Measurements from ENCODE around the gene FHIP1B. TPM values are rescaled to one million over a fixed set of nuclear protein-coding genes. Genes with fewer than 3 reads are reported as not detected.

Gene FHIP1B
- total RNA-seq, 1 donor from 2014 or later = 36.8 TPM

GRCh38 chr11:6206456-6207180 is 27.8 kb downstream of the FHIP1B start:
- intact Hi-C loops (cut with DNase I) = no loop called here
- DNase-seq (ENCODE audit: low spot score) (no peak), ATAC-seq (no peak)

GRCh38 chr11:6205366-6205765 is 29.1 kb downstream of the FHIP1B start, which contains the start of gene C11orf42:
TSS of gene C11orf42 (plus strand) at chr11:6205557. CDS start at chr11:6205616, 59 bp downstream.
- intact Hi-C loops (cut with DNase I) = no loop called here
- DNase-seq (ENCODE audit: low spot score) (no peak), ATAC-seq (no peak)

- intact Hi-C loops (cut with DNase I) = no loop called here
- ATAC-seq (no peak), DNase-seq (ENCODE audit: low spot score) (no peak)
These were observed 29.7 kb downstream of the FHIP1B start for GRCh38 chr11:6204706-6205105.

- ATAC-seq (no peak), DNase-seq (ENCODE audit: low spot score) (no peak)
- intact Hi-C loops (cut with DNase I) = no loop called here
These were observed 31.1 kb downstream of the FHIP1B start for GRCh38 chr11:6203327-6203726.

- intact Hi-C loops (cut with DNase I) = no loop called here
- ATAC-seq (no peak), DNase-seq (ENCODE audit: low spot score) (no peak)
These were observed 32.4 kb downstream of the FHIP1B start for GRCh38 chr11:6202041-6202440.

GRCh38 chr11:6201481-6201880 is 33.0 kb downstream of the FHIP1B start:
- intact Hi-C loops (cut with DNase I) = no loop called here
- DNase-seq (ENCODE audit: low spot score) (no peak), ATAC-seq (no peak)

- ATAC-seq = peak; percentile 68
These were observed 33.5 kb downstream of the FHIP1B start for GRCh38 chr11:6200975-6201374.

GRCh38 chr11:6199174-6199810 is 35.1 kb downstream of the FHIP1B start, which contains the start of gene OR52W1:
TSS of gene OR52W1 (plus strand) at chr11:6199224. CDS start at chr11:6199224, 0 bp downstream.
- ATAC-seq (no peak), DNase-seq (ENCODE audit: low spot score) (no peak)
- intact Hi-C loops (cut with DNase I) = no loop called here

More at GRCh38 chr11:6200975-6201374, 33.5 kb downstream of the FHIP1B start:
- intact Hi-C loops (cut with DNase I) = no loop called here
- DNase-seq (ENCODE audit: low spot score) = no peak

GRCh38 chr11:6197466-6198200 is 36.8 kb downstream of the FHIP1B start:
- DNase-seq (ENCODE audit: low spot score) = no peak
- intact Hi-C loops (cut with DNase I) = no loop called here
- ATAC-seq = no peak

GRCh38 chr11:6196396-6196795 is 38.0 kb downstream of the FHIP1B start:
- ATAC-seq (no peak), DNase-seq (ENCODE audit: low spot score) (no peak)
- intact Hi-C loops (cut with DNase I) = no loop called here

- DNase-seq (ENCODE audit: low spot score) = no peak
- intact Hi-C loops (cut with DNase I) = no loop called here
- no peak for ATAC-seq
These were observed 40.3 kb downstream of the FHIP1B start for GRCh38 chr11:6194065-6194581.

- intact Hi-C loops (cut with DNase I) = no loop called here
- ATAC-seq = no peak
- DNase-seq (ENCODE audit: low spot score) = no peak
These were observed 42.7 kb downstream of the FHIP1B start for GRCh38 chr11:6191742-6192141.

GRCh38 chr11:6175440-6175839 is 59.0 kb downstream of the FHIP1B start:
- DNase-seq (ENCODE audit: low spot score) (no peak), ATAC-seq (no peak)
- intact Hi-C loops (cut with DNase I) = no loop called here

- no peak for ATAC-seq
- intact Hi-C loops (cut with DNase I) = no loop called here
- no peak for DNase-seq (ENCODE audit: low spot score)
These were observed 64.2 kb downstream of the FHIP1B start, which contains the start of gene OR52B2 for GRCh38 chr11:6170226-6170625. TSS of gene OR52B2 (minus strand) at chr11:6170326. CDS start at chr11:6170326, 0 bp downstream.

Other genes starting within 250 kb of the FHIP1B start
- not detected for gene OR52L1, start 247.7 kb downstream of the FHIP1B start, total RNA-seq
- gene OR56A4, start 227.7 kb downstream of the FHIP1B start, total RNA-seq = 0.09 TPM
- gene OR56A1, start 203.9 kb downstream of the FHIP1B start, total RNA-seq = 0.13 TPM
- gene OR56B4, start 127.0 kb downstream of the FHIP1B start, total RNA-seq = not detected
- gene OR52B2, start 64.3 kb downstream of the FHIP1B start, total RNA-seq = not detected
- gene OR52W1, start 35.4 kb downstream of the FHIP1B start, total RNA-seq = not detected
- gene C11orf42, start 29.1 kb downstream of the FHIP1B start, total RNA-seq = not detected
- 0.31 TPM for gene CNGA4, start 4.5 kb upstream of the FHIP1B start, total RNA-seq
- 1.1 TPM for gene CCKBR, start 25.2 kb upstream of the FHIP1B start, total RNA-seq
- 145 TPM for gene CAVIN3, start 85.9 kb upstream of the FHIP1B start, total RNA-seq
- gene SMPD1, start 155.8 kb upstream of the FHIP1B start, total RNA-seq = 32.3 TPM
- gene APBB1, start 184.5 kb upstream of the FHIP1B start, total RNA-seq = 65.5 TPM
- 2.8 TPM for gene HPX, start 206.4 kb upstream of the FHIP1B start, total RNA-seq
- gene TRIM3, start 239.3 kb upstream of the FHIP1B start, total RNA-seq = 24.6 TPM
- 35.0 TPM for gene ARFIP2, start 246.7 kb upstream of the FHIP1B start, total RNA-seq
- gene TIMM10B, start 246.9 kb upstream of the FHIP1B start, total RNA-seq = 51.5 TPM